G401 (cell line): ENCODE data around the gene SMIM10L2A. TPM values are rescaled to one million over a fixed set of nuclear protein-coding genes. Genes with fewer than 3 reads are reported as not detected.
"Not testable (repeated sequence)": the region's sequence is repeated elsewhere in the genome, so short reads cannot be mapped to it uniquely, and the experiment has no call there.

Experiments used
- DNase-seq: peaks from one replicate; pipeline ENCODE4 v3.0.0-alpha.2; 2015; ENCODE audit warnings: low spot score
- in situ Hi-C: cut with HindIII; loops from 2 replicates; pipeline ENCODE4 v1.10.0; 2016; ENCODE audit warnings: low sequenced_read_pairs, mixed read lengths
- total RNA-seq: library from RNA; depleted of rRNA; stranded (reverse); fragments of >200 nt; shearing (Covaris generic); gene quantifications from 2 replicates; pipeline ENCODE4 v1.2.3, GENCODE V29; 2014; rRNA removed

The SMIM10L2A gene
- not detected in 2 replicates for total RNA-seq

DNA sequence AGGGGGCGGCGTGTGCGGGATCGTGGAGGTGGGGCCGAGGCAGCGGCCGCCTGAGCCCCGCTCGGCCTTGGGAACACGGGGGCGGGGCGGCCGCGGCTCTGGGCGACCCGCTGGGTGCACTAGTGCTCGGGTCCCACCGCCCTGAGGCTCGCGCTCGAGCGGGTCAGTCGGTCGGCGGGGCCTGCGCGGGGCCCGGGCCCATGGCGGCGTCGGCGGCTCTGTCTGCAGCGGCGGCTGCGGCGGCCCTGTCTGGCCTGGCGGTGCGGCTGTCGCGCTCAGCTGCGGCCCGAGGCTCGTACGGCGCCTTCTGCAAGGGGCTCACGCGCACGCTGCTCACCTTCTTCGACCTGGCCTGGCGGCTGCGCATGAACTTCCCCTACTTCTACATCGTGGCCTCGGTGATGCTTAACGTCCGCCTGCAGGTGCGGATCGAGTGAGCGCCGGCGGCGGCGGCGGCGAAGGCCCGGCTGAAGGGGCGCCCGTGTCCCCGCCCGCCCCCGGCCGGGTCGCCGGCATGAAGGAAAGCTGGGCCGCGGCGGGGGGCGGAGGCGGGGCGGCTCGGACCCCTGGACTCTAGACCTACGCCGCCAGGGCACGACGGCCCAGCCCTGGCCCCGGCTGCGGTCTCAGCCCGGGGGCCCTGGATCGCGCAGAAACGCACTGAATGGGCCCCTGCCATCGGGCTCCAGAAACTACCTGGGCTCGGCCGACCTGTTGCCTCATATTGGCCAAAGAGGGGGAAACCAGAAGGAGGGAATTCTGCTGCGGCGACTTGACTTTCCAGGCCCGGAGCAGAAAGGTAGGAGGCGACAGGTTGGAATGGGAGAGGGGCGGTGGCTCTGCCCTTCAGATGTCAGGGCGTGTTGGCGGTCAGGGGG, at the start of gene SMIM10L2A:
Gene SMIM10L2A, plus strand, starts transcription at position 13 of the 878 bp plus-strand sequence. Its CDS starts 188 bp downstream, at position 201.
- no peak for DNase-seq
- in situ Hi-C loops: no loop called here

DNA sequence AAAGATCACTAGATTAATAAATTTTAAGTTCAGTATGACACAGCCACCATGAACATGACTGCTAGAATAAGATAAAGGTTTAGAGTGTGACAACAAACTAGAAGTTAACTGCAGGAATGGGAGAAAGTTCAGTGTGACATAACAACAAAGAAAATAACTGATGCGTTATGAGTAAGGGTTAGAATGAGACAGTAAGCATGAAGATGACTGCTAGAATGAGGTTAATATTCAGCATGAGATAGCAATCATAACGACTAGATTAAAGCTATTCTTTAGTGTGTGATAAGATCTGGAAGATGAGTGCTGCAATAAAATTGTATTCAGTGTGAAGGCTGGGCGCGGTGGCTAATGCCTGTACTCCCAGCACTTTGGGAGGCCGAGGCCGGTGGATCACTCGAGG, 48.4 kb upstream of the SMIM10L2A start:
- DNase-seq: no peak
- in situ Hi-C loops: no loop called here

DNA sequence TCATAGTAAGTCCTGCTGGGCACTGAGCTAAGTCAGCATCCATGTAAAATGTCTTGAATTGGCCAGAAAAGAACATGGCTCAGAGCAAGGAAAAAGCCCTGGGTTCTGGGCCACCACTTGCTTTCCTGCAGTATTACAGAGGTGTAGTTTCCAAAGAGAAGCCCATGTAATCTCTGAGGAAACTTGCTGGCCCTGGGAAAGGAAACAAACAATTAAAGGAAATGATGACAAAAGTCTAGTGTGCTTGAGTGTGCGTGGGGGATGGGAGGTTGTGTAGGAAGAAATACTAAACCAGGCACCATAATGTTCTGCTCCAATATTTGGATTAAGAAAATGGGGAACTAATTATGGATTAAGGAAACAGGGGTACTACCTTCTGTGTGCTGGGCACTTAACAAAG, 39.5 kb upstream of the SMIM10L2A start:
- in situ Hi-C loops: no loop called here
- no peak for DNase-seq

DNA sequence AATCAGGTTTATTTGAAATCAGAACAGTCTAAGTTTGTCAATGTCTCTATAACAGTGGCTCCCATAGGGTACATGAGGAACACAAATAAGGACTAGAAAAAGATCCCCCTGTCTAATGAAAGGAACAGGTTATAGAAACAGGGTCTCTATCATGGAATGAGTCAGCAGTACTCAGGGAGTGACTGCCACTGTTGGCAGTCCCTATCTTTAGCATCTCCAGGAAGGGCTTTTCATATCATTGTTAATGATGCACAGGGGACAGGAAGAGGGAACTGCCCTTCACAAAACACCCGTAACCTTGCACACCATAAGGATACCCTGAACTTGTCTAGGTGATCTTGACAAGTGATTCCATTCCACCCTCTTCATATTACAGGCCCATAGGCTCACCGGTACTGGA, 38.5 kb upstream of the SMIM10L2A start:
- no peak for DNase-seq
- in situ Hi-C loops: no loop called here

DNA sequence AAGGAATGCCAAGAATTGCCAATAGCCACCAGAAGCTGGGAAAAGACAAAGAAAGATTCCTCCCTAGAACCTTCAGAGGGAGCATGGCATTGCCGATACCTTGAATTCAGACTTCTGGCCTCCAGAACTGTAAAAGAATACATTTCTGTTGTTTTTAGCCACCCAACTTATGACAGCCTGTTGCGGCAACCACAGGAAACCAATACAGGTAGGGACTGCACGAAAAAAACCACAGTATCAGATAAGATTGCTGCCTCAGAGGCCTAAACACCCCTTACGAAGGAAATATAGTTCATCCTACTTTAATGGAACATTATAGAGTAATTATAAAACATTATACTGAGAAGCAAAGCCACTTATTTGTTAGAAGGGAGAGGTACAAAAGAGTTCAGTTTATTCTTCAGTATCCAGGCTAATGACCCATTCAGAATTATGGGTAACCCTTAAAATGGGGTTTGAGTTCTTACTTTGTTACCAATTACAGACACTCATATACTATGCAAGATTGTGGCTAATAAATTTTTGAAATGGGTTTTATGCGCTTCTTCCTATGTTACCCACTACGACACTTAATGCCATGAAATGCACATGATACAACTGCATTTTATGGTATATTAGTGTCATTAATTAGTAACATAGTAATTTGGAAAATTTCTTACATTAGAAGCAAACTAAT, 37.4 kb upstream of the SMIM10L2A start:
- in situ Hi-C loops: no loop called here
- DNase-seq: no peak

DNA sequence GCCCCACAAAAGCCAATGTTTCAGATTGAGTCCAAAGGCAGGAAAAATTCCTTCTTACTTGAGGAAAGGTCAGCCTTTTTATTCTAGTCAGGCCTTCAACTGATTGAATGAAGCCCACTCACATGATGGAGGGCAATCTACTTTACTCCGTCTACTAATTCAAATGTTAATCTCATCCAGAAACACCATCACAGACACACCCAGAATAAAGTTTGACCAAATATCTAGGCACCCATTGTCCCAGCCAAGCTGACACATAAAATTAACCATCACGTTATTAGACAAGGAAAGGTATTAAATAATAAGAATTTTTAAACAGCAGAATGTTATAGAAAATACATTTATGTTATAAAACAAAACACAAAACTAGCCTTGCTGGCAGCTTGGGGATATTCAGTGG, 32.9 kb upstream of the SMIM10L2A start:
- no peak for DNase-seq
- in situ Hi-C loops: no loop called here

DNA sequence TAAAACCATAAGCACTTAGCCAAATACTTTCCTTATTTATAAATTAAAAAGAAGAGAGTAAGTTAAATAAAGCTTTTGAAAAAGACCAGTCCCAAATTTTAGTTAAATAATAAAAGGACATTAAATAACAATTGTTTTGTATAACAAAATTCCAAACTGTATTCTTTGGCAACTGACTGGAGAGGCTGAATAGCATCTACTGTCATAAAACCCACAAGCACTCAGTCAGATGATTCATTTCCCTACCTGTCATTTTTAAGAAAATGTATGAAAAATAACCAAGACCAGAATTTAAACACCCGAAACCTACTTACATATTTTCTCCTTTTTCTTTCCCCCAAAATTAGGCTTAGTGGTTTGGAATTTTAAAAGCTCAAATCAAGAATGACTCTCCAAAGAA, 32.5 kb upstream of the SMIM10L2A start:
- in situ Hi-C loops: no loop called here
- no peak for DNase-seq

DNA sequence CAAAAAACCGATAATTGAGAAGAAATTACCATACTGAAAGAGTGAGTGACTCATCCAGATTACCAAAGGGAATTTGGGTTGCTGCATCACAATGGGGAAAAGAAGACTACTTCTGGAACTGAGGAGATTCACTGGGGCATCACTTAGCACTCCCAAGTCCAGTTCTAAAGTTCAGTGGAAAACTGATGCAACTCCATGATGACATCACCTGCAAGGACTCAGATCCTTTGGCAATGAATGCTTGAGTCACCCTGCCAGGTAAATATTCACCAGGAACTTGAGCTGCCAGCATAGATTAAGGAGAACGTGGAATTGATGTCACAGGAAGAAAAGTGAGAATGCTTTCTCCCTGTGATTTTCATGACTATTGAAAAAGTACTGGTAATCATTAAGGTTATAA, 32.0 kb upstream of the SMIM10L2A start:
- DNase-seq: no peak
- in situ Hi-C loops: no loop called here

DNA sequence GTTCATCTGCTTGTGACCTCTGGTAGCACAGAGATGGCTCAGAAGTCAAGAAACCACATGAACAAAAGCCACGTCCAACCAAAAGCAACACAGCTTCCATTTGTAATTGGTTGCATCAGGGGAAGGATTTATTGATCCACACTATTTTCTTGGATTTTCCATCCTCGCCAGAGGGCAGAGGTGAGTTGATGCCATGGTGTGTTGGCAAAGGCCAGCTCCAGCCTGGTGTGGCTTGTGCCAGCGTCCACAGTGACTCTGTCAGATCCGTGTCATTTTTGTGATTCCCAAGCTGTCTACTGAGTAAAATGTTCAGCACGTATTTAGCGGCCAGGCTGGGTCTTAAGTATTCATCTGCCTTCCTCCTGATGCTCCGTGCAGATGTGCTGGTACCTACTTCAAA, 30.0 kb upstream of the SMIM10L2A start:
- in situ Hi-C loops: no loop called here
- DNase-seq: no peak

DNA sequence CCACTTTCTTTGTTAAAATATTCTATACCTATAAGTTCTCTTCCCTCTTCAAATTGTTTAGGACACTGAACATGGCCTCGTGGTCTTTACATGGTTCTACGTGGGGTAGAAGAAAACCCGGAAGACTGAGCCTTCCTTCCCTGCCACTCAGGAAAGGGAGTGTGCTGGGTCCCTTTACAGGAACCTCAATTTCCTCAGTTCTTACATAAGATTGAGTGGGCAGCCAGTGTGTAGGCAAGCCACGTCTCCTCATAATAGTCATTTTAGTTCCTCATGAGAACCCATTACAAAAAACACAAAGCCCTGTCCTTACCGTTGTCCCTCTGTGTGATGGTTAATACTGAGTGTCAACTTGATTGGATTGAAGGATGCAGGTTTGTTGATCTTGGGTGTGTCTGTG, 28.7 kb upstream of the SMIM10L2A start:
- in situ Hi-C loops: no loop called here
- DNase-seq: no peak

DNA sequence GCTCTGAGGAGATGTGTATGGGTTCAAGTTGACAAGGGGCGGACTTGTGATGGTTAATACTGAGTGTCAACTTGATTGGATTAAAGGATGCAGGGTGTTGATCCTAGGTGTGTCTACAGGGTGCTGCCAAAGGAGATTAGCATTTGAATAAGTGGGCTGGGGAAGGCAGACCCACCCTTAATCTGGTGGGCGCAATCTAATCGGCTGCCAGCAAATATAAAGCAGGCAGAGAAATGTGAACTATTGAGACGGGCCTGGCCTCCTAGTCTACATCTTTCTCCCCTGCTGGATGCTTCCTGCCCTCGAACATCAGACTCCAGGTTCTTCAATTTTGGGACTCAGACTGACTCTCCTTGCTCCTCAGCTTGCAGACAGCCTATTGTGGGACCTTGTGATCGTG, 26.7 kb upstream of the SMIM10L2A start:
- in situ Hi-C loops: no loop called here
- no peak for DNase-seq

DNA sequence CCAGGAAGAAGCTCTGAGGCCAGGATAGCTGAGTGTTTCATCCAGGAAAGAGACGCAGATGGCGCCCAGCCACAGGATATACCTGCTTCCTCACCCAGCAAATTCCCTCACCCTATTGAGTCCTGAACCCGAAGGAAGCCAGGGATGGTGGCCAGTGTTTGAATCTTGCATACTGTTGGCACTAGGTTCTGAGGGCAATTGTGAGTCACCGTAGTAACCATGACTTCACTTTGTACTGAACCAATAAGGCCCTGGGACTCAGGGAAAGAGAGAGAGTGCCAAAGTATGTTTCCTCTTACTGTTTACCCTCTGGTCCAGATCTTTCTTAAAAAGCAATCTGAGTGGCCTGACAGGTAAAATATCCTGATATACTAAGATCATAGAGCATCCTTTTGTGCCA, 25.6 kb upstream of the SMIM10L2A start:
- no peak for DNase-seq
- in situ Hi-C loops: no loop called here

DNA sequence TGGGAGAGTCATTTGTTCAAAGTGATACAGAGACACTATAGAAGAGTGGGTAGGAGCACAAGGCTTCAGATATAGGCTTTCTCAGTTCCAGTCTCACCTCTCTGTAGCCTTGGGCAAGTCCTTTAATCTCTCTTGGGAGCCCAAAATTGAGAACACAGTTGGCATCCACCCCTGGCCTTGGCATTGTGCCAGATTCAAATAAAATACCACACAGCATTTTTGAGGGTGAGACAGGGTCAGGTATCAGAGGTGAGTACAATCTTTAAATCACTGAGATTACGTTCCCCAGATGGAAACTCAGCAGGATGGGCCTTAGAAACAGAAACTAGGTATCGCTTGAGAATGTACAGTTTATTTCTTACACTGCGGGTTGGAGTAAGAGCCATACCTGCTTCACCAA, 25.2 kb upstream of the SMIM10L2A start:
- no peak for DNase-seq
- in situ Hi-C loops: no loop called here

DNA sequence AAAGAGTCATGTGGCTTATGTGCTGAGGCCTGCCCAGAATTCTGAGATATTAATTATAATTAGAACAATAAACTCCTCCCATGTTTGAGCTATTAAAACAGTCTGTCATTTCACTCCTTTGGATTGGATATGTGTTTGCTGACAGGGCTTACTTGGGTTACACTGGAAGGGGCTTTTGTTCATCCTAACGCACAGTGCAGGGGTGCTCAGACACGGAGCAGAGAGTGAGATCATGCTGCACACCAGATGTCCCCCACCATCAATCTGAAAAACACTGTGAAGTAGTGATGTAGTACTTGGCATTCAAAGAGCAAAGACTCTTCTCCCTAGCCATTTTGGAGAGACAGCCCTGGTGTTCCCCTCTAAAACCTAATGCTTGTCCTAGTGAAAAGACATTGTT, 24.1 kb upstream of the SMIM10L2A start:
- in situ Hi-C loops: no loop called here
- DNase-seq: no peak

DNA sequence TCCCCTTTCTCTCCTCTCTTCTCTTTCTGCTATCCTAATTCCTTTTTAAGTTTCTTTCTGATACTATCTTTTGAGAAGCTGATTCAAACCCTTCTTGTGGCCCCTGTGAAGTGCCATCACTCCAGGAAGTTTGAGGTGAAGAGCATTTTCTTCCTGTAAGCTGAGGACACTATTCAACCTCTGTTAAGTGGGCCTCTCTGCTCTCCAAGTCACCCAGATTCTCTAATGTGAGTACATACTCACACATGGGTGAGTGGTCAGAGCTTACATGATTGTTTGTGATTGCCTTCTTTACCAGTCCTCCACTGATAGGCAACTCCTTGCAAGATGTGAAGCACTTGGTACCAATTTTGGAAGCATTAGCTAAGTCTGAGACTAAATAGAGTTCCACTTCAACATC, 18.4 kb upstream of the SMIM10L2A start:
- no peak for DNase-seq
- in situ Hi-C loops: no loop called here

DNA sequence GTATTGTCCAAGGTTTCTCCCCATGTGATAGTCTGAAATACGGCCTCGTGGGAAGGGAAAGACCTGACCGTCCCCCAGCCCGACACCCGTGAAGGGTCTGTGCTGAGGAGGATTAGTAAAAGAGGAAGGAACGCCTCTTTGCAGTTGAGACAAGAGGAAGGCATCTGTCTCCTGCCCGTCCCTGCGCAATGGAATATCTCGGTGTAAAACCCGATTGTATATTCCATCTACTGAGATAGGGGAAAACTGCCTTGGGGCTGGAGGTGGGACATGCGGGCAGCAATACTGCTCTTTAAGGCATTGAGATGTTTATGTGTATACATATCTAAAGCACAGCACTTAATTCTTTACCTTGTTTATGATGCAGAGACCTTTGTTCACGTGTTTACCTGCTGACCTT, 15.3 kb upstream of the SMIM10L2A start:
- in situ Hi-C loops: not testable (repeated sequence)

DNA sequence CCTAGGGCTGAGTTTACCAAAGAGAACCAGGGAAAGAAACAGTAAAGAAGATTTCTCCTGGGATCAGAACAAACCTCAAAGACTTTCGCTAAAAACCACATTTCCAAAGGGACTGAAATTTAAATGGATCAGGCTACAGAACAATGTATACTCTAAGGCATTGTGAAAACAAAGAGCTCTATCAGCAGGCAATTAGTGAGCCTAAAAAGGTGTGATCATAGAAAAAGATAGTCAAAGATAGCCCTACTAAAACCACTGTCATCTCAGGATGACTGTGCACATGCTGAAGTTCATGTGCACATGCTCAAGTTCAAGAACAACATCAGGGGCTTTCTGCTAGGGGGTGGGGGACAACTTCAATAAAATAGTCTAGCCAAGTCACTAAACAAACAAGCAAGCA, 12.9 kb upstream of the SMIM10L2A start:
- DNase-seq: no peak
- in situ Hi-C loops: no loop called here

More for the DNA sequence above, 15.3 kb upstream of the SMIM10L2A start:
- DNase-seq: not testable (repeated sequence)

DNA sequence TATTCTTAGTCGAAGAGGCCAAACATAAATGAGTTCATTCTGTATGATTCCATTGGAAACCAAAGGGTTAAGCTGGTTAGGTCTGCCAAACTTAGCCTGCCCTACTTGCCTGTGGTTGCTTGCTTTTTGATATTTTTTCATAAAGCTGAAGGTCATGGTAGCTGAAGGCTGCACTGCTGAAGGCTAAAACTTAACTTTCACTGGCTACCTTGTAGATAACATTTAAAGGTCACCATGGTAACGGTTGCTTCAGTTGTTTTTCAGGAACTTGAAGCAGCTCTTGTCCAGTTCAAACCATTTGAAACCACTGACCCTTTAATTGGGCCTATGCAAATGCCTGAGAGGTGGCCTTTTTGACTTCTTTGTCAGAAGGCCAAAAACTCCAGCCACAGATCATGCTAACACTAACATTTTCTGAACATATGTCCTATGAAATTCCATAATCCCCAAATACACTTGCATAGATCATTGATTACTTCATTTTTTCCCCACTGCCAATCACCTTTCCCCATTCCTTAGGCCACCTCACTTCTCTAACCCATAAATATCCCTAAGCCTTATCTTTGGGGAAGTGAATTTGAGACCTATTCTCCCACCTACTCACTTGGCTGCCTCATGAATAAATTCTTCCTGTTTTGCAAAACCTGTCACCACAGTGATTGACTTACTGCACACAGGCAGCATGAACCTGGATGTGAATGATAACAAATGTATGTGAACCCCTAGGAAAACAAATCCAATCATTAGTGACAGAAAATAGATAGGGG, 10.7 kb upstream of the SMIM10L2A start:
- DNase-seq: no peak
- in situ Hi-C loops: no loop called here

DNA sequence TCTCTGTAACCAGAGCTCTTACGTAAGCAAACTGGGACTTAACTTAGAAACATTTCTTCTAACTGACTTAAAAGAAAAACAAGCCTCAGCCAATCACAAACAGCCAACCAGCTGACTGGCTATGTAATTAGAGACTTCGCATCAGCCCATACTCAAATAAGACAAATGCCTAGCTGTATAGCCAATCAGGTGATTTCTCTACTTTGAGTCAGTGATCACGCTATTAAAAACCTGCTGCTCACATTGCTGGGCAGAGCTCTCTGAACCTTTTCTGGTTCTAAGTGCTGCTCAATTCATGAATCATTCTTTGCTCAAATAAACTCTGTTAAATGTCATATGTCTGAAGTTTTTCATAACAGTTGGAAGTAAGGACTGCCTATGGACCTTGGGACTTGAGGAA, 9.9 kb upstream of the SMIM10L2A start:
- in situ Hi-C loops: no loop called here
- DNase-seq: no peak

DNA sequence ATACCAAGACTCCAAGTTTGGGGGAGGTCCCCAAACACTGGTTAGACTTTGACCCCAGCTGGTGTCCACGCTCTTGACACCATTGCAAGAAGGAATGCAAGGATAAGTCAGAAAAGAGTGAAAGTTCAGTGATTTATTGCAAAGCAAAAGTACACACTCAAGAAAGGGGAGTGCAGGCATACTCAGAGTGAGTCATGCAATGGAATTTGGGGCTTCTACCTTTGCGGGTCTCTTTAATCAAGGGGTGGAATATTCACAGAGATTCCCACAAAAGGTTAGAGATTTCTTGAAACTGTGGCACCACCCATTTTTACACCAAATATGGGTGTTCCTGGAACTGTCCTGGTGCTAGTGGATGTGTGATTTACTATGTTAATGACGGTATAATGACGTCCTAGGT, 5.2 kb upstream of the SMIM10L2A start:
- in situ Hi-C loops: no loop called here
- DNase-seq: no peak
